Mesodermal cell (in vitro differentiated cells): Measurements from ENCODE around the gene SQSTM1.

Experiments used
- H3K27ac ChIP-seq: 2 replicates; pipeline ENCODE4 v1.7.0; 2013; ENCODE audit warnings: mild to moderate bottlenecking, low read depth, low read length, moderate library complexity; ENCODE audit not compliant: severe bottlenecking
- H3K36me3 ChIP-seq: 2 replicates; pipeline ENCODE4 v1.7.1; 2013; ENCODE audit warnings: mild to moderate bottlenecking, low read length, moderate library complexity; ENCODE audit not compliant: control insufficient read depth, insufficient read depth
- H3K4me1 ChIP-seq: one replicate; pipeline ENCODE4 v1.7.1; 2013; ENCODE audit warnings: mild to moderate bottlenecking, low read length; ENCODE audit not compliant: insufficient read depth, control insufficient read depth, poor library complexity, severe bottlenecking
- H3K4me3 ChIP-seq: 2 replicates; pipeline ENCODE4 v1.7.0; 2013; ENCODE audit warnings: low read length, control low read depth, mild to moderate bottlenecking; ENCODE audit not compliant: insufficient read depth, poor library complexity, severe bottlenecking; ENCODE audit errors: extremely low read depth
- H3K9me3 ChIP-seq: 2 replicates; pipeline ENCODE4 v1.7.1; 2013; ENCODE audit warnings: mild to moderate bottlenecking, low read length, moderate library complexity; ENCODE audit not compliant: control insufficient read depth
- WGBS, 2 experiments: methylation state at CpG; one replicate each; pipeline ENCODE4 v1.1.5; 2013; ENCODE audit warnings: missing lambda C conversion rate in 2 of 2; ENCODE audit not compliant: insufficient coverage in 2 of 2; 5-methylcytosine and 5-hydroxymethylcytosine counted together

Gene SQSTM1

GRCh38 chr5:179840321-179840720, 19.6 kb downstream of the SQSTM1 start:
- Histone ChIP-seq H3K4me3 (no peak overlapping the region), H3K27ac (no peak overlapping the region), H3K4me1 (no peaks in the 10 kb centered on the region), H3K9me3 (peaks cover 10% of the 10 kb centered on the region), H3K36me3 (peaks cover 72% of the 10 kb centered on the region)
- 95 to 97% methylated on average over 11 of the region's 11 CpGs for WGBS, 2 experiments

DNA sequence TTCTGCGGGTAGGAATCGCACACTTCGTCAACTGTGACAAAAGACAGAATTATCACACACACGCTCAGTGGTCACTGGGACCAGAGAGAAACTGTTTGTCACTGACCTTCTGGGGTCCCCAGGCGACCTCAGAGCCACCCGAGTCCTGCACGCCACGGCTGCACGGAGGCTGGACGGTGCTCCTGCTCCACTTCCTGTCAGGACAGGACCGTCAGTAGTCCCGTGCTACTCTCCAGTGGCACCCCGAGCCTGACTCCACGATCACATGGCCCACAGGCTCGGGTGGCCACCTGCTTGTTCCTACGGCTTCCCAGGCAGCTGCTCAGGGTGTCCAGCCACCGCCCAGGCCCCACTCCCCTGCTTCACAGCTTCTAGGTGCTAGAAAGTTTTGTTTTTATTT, 20.1 kb downstream of the SQSTM1 start:
- H3K27ac ChIP-seq, result no peak overlapping the region
- peaks cover 75% of the 10 kb centered on the region for H3K36me3 ChIP-seq
- 90 to 92% methylated on average over 17 of the region's 17 CpGs for WGBS, 2 experiments
- peaks cover 13% of the 10 kb centered on the region for H3K9me3 ChIP-seq
- no peaks in the 10 kb centered on the region for H3K4me1 ChIP-seq
- H3K4me3 ChIP-seq, result no peak overlapping the region

DNA sequence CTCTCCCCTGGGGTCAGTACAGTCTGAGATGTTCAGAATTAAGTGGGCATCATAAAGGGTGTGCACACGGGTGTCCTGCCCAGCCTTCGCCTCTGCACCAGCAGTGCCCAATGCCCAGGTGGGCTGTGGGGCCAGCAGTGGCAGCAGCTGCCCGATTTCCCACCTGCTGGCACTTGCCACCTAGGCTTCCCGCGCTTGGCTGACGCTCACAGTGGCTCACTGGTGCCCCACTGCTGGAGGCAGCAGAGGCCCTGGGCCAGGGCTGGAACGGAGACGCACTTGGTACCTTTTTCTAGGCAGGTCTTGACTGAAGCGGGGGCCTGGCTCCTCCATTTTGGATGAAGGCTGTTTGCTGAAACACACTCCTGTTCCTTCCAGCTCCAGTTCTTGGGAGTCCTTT, 20.9 kb downstream of the SQSTM1 start:
- WGBS, 2 experiments, result 91 to 93% methylated on average over 9 of the region's 9 CpGs
- Histone ChIP-seq H3K4me3 (no peak overlapping the region), H3K27ac (no peak overlapping the region), H3K9me3 (peaks cover 22% of the 10 kb centered on the region), H3K4me1 (no peaks in the 10 kb centered on the region), H3K36me3 (peaks cover 75% of the 10 kb centered on the region)

GRCh38 chr5:179852993-179853547, 32.4 kb downstream of the SQSTM1 start:
- Histone ChIP-seq H3K4me1 (no peaks in the 10 kb centered on the region), H3K27ac (no peak overlapping the region), H3K9me3 (no peaks in the 10 kb centered on the region), H3K36me3 (peaks cover 43% of the 10 kb centered on the region), H3K4me3 (no peak overlapping the region)
- 91 to 93% methylated on average over 3 to 8 of the region's 8 CpGs for WGBS, 2 experiments

- WGBS, 2 experiments, result 85 to 98% methylated on average over 6 of the region's 8 CpGs
- Histone ChIP-seq H3K4me3 (no peak overlapping the region), H3K36me3 (peaks cover 35% of the 10 kb centered on the region)
Observed at GRCh38 chr5:179854356-179854755, 33.7 kb downstream of the SQSTM1 start.

GRCh38 chr5:179858241-179858585, 37.5 kb downstream of the SQSTM1 start:
- peak overlapping the region; percentile 88 for H3K4me3 ChIP-seq
- no peaks in the 10 kb centered on the region for H3K9me3 ChIP-seq
- H3K27ac ChIP-seq, result no peak overlapping the region
- 1 to 2% methylated on average over 29 of the region's 32 CpGs for WGBS, 2 experiments
- no peaks in the 10 kb centered on the region for H3K4me1 ChIP-seq
- peaks cover 17% of the 10 kb centered on the region for H3K36me3 ChIP-seq

More at GRCh38 chr5:179854356-179854755, 33.7 kb downstream of the SQSTM1 start:
- no peaks in the 10 kb centered on the region for H3K9me3 ChIP-seq
- no peak overlapping the region for H3K27ac ChIP-seq
- no peaks in the 10 kb centered on the region for H3K4me1 ChIP-seq

GRCh38 chr5:179858586-179859427, 38.1 kb downstream of the SQSTM1 start, which contains the start of gene MRNIP:
TSS of gene MRNIP (minus strand) at chr5:179858817. CDS start at chr5:179858796, 21 bp downstream.
- Histone ChIP-seq H3K36me3 (peaks cover 20% of the 10 kb centered on the region), H3K27ac (peak within 1 kb of the TSS; percentile 74), H3K4me3 (peak within 1 kb of the TSS; percentile 88), H3K9me3 (no peaks in the 10 kb centered on the region), H3K4me1 (no peaks in the 10 kb centered on the region)
- WGBS, 2 experiments, result 0 to 1% methylated on average over 64 to 76 of the region's 90 CpGs

DNA sequence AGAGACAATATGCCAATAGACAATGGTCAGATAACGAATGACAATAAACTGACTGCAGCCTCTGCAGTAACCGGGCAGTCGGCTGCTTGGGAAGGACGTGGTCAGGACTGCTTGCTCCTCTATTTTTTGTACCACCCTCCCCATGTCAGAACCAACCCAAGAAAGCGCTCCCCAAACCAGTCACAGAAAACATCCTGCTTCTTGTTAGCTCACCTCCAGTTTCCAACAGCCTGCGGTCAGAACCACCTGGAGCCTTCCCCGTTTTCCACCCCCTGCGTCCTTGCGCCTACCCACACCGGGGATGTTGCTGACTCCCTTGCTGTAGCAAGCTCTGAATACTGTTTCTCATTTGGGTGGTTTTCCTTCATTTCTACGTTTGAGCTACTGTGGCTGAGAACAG, 39.6 kb downstream of the SQSTM1 start:
- H3K4me1 ChIP-seq, result no peaks in the 10 kb centered on the region
- WGBS, 2 experiments, result 65 to 66% methylated on average over 6 to 9 of the region's 11 CpGs
- H3K36me3 ChIP-seq, result peaks cover 29% of the 10 kb centered on the region
- no peak overlapping the region for H3K27ac ChIP-seq
- H3K4me3 ChIP-seq, result no peak overlapping the region
- H3K9me3 ChIP-seq, result no peaks in the 10 kb centered on the region

DNA sequence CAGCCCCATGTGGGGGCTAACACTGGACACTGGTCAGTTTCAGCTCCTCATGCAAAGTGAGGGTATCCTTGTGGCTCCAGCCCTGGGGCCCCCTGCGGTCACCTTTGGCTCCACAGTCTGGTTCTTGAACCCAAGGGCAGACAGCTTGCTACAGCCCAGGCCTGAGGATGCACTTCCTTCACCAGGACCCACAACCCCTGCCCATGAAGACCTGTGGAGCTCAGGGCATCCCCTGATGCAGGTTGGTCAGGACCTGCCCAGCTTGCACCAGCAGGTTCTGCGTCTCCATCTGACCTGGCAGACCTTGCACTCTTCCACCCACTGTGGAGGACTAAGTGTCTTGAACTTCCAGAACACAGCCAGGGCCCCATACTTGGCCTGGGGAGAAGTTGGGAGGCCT, 41.6 kb downstream of the SQSTM1 start:
- 90 to 100% methylated on average over 2 of the region's 2 CpGs for WGBS, 2 experiments
- H3K9me3 ChIP-seq, result no peaks in the 10 kb centered on the region
- H3K36me3 ChIP-seq, result peaks cover 42% of the 10 kb centered on the region
- no peaks in the 10 kb centered on the region for H3K4me1 ChIP-seq
- H3K27ac ChIP-seq, result no peak overlapping the region
- no peak overlapping the region for H3K4me3 ChIP-seq

- Histone ChIP-seq H3K4me3 (no peak overlapping the region), H3K4me1 (no peaks in the 10 kb centered on the region), H3K36me3 (peaks cover 46% of the 10 kb centered on the region), H3K9me3 (no peaks in the 10 kb centered on the region), H3K27ac (no peak overlapping the region)
- 97 to 99% methylated on average over 6 to 7 of the region's 9 CpGs for WGBS, 2 experiments
Observed at GRCh38 chr5:179862891-179863290, 42.2 kb downstream of the SQSTM1 start.
